ENCODE measurements around the gene ALCAM.
"Not testable (repeated sequence)": the region's sequence is repeated elsewhere in the genome, so short reads cannot be mapped to it uniquely, and the experiment has no call there.

ALCAM gene

DNA sequence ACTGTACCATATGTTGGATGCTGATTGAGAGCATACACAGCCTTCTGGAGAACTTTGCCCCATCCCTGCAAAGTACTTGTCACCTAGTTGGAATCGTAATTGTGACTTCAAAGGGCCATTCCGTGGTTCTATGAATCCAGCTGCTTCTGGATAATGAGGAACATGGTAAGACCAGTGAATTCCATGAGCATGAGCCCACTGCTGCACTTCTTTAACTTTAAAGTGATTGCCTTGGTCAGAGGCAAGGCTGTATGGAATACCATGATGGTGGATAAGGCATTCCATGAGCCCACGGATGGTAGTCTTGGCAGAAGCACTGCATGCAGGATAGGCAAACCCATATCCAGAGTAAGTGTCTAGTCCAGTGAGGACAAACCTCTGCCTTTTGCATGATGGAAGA, 235.6 kb downstream of the ALCAM start:
- DNase-seq, result not testable (repeated sequence)

DNA sequence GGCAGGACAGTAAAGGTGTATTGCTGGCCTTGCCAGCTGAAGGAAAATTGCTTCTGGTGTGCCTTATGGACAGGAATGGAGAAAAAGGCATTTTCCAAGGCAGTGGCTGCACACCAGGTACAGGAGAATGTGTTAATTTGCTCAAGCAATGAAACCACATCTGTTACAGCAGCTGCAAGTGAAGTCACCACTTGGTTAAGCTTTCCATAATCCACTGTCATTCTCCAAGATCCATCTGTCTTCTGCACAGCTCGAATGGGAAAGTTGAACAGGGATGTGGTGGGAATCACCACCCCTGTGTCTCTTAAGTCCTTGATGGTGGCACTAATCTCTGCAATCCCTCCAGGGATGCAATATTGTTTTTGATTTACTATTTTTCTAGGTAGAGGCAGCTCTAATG, 236.8 kb downstream of the ALCAM start:
- not testable (repeated sequence) for DNase-seq

DNA sequence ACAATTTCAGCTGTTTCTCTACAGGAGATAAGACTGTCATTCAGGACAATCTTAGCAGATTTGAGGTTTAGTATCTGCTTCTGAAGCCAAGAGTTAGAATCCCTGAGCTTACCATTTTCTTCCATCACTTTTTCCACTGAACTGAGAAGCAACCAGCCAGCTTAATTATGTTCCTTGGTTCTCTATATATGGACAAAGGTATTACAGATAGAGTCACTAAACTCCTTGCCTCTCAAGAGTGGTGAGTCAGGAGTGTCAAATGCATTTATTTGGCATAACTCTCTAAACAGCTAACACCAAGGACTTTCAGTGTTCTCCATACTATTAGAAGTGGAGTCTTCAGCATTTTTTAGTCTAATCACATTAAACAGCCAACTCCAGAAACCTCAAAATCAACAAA, 239.3 kb downstream of the ALCAM start:
- no peak for DNase-seq

DNA sequence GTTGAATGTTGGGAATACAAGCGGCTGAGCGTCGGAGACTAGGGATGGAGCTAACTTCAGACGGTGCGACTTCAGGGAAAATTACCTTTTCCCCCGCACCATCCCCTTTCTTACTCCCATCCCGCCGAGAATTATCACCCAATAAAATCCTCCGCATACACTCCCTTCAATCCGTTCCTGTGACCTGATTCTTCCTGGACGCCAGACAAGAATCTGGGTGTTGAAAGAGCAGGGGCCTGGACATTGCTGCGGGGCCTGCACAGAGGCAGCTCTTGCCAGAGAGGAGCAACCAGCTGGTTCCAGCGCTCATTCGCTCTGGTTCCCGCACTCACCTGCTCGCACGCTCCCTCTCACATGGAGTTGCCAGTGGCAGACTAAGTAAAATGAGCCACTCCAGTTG, 241.9 kb downstream of the ALCAM start:
- DNase-seq, result no peak

- DNase-seq, result no peak
Observed at GRCh38 chr3:105610473-105610872, 243.8 kb downstream of the ALCAM start.

GRCh38 chr3:105611304-105612192, 244.8 kb downstream of the ALCAM start:
- no peak for DNase-seq

GRCh38 chr3:105613120-105613519, 246.4 kb downstream of the ALCAM start:
- no peak for DNase-seq

- DNase-seq, result no peak
Observed at GRCh38 chr3:105614288-105615030, 247.8 kb downstream of the ALCAM start.

DNA sequence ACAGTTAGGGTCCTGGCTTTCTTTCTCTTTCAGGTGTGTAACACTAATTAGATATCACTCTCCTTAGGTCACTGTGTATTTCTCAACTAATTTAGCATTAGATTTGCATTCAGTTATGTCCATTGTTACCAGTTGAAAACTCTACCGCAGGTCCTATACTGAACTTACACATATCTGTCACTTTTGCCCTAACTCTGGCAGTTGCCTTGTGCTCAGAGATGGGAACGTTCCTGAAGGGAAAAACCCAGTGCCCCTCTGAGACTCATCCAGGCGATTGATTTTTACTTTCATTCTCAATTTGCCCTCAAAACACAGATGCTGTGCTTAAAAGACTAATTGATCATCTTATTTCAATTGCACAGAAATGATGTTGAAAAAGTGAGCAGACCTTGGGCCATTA, 249.1 kb downstream of the ALCAM start:
- DNase-seq, result no peak

DNA sequence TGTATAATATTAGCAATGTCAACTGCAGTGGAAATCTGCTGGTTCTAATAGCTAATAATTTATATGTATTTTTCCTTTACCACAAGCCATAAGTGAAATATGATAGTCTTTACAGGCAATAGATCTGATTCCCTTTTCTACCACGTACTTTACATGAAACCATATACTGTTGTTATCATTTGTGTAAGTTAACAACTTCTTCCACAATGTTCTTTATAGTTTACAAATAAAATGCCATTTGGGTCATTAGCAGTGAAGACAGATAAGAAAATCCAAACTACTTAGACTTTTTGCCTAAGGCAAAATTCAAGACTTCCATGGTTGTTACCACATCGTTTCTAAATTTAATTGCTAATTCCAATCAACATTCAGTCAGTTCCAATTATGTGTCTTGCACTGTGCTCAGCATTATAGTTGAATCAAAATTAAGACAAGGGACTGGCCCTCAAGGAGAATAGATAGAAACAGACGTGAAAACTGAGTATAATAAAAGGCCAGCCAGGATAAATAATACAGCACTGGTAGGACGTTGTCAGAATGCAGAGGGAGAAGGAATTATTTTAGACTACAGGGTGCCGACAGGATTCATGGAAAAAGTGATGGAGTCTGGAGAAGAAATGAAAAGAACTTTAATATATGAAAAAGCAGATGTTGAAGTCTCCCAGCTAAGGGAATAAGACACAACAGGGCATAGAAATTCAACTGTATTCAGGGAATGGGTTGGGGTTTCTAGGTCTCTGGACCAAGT, 249.8 kb downstream of the ALCAM start:
- no peak for DNase-seq

GRCh38 chr3:105618556-105618955, 251.8 kb downstream of the ALCAM start:
- no peak for DNase-seq

DNA sequence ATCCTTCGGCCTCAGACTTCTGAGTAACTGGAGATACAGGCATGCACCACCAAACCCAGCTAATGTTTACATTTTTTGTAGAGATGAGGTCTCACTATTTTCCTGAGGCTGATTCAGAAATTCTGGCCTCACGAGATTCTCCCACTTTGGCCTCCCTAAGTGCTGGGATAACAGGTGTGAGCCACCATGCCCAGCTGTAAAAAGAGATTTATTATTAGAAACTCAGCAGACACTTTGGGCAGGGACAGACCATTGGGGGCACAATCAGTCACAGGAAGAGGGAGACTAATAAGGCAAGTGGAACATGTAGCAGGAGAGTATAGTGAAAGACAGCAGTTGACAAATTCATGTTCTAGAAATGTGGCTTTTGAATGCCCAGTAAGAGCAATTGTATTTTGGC, 252.9 kb downstream of the ALCAM start:
- DNase-seq, result no peak

DNA sequence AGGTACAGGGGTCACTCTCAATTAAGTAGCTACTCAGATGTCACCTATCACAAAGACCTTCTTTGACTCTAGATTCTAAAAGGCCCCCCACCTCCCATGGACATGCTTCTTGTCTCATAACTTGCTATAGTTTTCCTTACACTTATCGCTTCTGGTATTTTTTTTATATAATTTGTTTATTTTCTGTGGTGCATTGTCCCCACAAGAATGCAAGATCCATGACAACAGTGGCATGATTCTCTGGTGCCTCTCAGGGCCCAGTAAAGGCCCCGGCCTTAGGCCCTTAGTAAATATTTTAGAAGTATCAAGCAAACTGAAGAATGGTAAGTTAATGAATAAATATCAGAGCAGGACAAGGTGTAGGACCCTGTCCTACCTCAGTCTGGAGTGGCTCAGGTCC, 253.5 kb downstream of the ALCAM start:
- DNase-seq, result no peak

DNA sequence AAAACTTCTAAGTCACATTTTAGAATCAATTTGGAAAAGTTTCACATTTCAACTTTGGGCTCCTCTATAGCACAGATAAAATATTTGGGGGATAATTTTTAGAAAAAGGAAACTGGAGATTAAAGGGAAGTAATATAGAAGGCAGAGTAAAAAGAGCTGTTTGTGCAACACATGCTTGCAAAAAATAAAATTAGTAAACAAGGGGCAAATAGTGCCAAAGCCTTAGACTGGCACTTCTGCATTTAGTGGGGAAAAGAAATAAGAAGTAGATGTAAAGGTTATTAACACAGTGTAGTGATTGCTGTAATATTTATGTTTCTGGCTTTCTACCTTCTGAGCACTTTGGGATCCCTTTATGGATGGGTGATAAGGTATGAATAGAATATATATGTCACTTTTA, 255.5 kb downstream of the ALCAM start:
- DNase-seq, result no peak
